ENCODE results near the gene TAGLN3.

The TAGLN3 gene

DNA sequence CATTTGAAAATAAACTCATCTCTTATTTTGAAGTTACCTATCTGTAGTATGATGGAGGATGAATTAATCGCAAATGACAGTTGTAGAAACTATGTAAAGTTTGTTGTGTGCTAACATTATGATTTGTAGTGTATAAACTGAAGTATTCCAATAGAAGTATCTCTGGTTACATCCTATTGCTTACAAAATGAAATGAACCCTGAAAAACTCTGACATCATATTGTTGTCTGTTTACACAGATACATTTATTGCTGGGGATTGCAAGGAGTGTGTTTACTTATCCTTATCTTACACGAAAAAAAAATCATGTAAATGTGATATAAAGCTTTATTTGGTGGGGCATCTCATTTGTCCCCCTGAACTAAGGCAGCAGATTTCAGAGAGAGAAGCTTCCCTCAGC is 22.5 kb upstream of the TAGLN3 start:
- DNase-seq = no peak

DNA sequence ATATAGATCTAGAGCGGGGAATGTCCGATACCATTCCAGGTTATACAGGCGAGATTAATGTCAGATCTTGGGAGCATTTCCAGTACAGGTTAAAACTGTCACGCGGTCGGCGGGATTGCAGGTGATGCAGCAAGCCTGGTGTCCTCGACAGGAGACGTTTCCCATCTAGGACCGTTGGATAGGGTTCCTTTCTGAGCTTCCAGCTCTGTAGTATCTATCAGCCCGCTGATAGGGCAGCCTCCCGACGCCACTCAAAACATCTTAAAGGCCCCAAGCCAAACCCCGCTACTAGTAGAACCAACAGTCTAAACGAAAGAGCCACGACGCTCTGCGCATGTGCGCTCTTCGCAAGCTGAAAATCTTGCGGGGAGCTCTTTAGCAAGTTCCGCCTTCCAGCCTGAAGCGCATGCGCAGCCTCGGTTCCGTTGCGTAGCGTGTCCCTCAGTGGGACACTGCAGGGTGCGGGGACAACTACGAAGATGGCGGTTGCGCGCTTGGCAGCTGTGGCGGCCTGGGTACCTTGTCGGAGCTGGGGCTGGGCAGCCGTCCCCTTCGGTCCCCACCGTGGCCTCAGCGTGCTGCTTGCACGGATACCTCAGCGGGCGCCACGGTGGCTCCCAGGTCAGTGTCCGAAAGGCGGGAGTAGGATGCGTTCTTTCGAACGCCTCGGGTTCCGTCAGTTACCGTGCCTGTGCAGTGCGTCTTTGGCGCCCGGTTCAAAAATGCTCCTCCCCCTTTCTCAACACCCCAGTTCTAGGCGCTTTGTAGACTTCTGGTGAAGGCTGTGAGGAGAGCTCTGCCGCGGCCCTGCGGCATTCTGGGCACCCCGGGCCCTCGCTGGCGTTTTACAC is 19.9 kb upstream of the TAGLN3 start, which contains the start of gene ABHD10:
TSS of gene ABHD10 (plus strand) at position 444 of the 851 bp plus-strand sequence. CDS start at position 480, 36 bp downstream.
- DNase-seq = peak; percentile 95

DNA sequence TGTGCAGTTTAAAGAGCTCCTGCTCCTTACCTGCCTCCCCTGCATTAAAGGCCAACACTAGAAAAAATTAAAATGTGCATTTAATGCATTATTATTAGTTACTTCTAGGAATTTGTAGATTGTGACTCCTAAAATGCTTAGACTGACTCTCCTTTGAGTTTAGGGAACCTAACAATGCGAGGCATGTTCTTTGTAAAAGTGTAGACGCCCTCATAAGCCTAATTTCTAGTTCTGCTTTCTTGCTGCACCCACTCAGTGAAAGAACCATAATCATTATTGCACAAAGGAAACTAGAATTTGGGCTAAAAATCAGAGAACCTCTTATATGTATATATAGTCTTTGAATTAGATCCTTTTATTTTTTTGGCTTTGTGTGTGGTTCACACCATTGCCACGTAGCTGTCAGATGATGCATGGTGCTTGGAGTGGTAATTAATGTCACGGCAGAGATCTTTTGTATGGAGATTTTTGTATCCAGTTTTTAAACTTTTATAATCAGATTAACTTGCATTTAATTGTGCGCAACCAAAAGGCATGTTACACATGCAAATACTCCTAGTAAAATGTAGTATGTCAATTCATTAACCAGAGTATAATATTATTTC is 19.2 kb upstream of the TAGLN3 start:
- DNase-seq = no peak

DNA sequence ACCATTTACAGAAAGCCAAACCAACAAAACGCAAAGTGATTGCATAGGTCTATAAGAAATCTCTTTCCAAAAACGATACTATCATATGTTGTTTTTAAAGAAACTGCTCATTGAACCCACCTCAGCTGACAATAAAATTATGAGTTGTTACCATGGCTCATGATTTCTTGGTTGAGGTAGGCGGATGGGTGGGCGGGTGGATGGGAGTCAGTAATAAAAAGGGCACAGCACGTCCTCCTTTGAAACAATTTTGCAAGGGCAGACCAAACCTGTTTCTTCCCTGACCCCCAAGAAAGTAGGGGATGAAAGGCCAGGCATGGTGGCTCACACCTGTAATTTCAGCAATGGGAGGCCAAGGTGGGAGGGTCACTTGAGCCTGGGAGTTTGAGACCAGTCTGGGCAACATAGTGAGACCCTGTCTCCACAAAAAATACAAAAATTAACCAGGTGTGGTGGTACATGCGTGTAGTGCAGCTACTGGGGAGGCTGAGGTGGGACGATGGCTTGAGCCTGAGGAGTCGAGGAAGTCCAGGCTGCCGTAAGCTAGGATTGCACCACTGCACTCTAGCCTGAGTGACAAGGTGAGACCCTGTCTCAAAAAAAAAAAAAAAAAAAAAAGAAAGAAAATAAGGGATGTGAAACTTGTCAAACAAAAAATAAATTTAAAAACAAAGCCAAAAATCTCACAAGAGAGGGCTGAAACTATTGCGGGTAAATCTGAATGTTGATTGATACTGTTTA is 17.8 kb upstream of the TAGLN3 start:
- no peak for DNase-seq

GRCh38 chr3:111981457-111981763 is 17.3 kb upstream of the TAGLN3 start:
- DNase-seq = no peak

DNA sequence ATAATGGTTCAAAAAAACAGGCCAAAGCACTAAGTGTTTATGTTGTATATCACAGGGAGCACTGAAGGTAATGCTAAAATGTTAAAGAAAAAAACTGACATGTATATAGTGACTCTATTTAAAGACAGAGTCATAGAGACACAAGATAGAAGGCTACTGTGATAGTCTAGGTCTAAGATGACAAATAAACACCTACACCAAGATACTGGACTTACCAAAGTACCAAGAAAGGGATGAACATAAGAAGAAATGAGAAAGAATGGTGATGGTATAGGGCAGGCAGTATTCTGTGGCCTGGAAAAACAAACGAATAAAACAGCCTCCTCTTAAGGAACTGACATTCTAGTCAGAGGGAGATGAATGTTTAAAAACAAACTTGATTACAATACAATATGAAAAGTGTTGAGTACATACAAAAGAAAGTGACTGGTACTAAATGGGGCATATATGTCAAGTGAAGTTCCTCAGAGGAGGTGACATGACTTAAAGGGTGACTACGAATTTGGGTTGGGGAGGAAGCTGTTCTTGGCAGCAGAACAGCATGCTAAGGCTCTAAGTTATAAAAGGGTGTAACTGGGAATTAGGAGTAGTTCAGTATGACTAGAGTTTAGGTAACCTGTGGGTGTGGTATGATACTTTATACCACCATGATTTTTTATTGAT is 14.0 kb upstream of the TAGLN3 start:
- no peak for DNase-seq

- no peak for DNase-seq
These were observed 11.9 kb upstream of the TAGLN3 start for GRCh38 chr3:111986800-111987199.

GRCh38 chr3:111989061-111989678 is 9.6 kb upstream of the TAGLN3 start:
- DNase-seq = no peak

DNA sequence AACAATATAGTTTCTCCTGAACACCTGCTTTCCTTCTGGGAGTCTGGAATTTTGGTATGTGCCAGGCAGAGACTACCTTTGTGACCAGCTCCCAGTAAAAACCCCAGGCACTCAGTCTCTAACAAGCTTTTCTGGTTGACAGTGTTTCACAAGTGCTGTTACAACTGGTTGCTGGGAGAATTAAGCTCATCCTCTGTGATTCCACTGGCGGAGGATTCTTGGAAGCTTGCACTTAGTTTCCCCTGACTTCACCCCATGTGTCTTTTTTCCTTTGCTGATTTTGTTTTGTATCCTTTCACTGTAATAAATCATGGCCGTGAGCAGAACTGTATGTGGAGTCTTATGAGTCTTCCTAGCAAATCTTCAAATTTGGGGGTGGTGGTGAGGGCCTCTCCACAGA is 5.7 kb upstream of the TAGLN3 start:
- no peak for DNase-seq

DNA sequence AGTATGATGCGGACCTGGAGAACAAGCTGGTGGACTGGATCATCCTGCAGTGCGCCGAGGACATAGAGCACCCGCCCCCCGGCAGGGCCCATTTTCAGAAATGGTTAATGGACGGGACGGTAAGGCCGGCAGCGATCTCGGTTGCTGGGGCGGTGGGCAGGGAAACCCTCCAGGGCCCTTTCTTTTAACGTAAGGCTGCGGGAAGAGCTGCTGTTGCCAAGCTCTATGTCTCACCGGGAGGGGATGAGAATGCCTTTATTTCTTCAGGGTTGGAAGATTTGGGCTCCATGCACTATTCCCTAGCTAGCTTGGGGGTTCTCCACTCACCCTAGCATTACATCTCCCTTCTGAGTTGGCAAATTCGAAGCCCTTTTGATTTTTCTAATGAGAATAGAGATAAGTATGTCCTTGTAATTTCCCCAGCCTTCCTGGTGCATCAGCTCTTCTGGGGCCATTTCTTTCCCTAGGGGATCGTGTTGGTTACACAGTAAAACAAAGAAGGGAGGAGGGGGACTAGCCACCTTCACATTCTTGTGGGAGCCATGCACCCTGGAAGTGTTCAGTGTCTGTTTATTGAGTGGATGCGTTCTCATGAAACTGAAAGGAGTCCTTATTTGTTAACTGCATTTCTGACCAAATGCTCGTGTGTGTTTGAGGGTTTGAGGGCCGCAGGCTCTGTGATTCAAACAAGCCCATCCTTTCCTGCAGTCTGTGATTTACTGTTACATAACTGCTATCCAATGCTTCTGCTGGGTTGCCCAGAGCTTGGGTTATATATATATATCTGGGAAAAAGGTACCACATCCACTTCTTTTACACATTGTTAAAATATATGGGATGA is 982 bp downstream of the TAGLN3 start:
- no peak for DNase-seq

- no peak for DNase-seq
These were observed 1.6 kb downstream of the TAGLN3 start for GRCh38 chr3:112000367-112000771.

- no peak for DNase-seq
These were observed 2.2 kb downstream of the TAGLN3 start for GRCh38 chr3:112000966-112001365.

- DNase-seq = no peak
These were observed 2.8 kb downstream of the TAGLN3 start for GRCh38 chr3:112001526-112001925.

GRCh38 chr3:112002096-112002971 is 3.6 kb downstream of the TAGLN3 start:
- no peak for DNase-seq

GRCh38 chr3:112003321-112004080 is 4.8 kb downstream of the TAGLN3 start:
- no peak for DNase-seq

GRCh38 chr3:112004187-112004586 is 5.5 kb downstream of the TAGLN3 start:
- DNase-seq = no peak

DNA sequence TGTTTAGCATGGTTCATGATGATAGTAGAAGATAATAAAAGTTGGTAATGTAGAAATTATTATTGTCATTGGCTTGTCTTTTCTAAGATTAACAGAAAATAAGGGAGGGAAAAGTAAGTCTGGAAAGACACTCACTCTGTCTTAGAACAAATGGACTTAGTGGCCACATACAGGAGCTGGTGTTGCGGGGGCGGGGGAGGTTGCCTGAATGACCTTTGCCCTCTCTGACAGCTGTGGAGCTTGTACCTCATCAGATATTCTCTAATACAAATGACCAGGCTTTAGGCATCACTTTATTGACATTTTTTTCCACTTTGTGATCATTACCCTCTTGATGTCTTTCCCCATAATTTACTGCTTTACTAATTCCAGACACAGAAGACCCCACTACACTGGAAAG is 5.9 kb downstream of the TAGLN3 start:
- DNase-seq = no peak

DNA sequence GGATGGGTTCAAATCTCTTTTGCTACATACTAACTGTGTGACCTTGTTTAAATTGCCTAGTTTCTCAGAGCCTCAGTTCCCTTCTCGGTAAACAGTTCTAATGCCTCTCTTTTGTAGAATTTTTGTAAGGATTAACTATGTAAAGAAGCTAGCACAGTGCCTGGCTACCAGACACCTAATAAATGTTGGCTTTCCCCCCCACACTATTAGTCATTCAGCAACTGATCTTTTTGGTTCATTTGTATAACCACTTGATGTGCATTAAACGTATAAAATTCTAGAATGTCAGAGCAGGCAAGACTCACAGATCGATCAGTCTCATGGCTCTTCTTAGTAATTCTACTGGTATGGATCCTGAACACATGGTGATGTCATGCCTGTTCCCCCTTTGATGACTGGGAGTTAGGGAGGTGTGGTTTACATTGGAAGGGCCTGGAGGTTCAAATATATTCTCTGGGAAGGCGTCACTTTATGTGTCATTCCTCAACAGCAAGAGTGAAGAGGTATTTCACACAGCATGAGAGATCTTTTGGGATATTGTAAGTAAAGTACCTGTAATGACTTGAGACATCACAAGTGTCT is 6.5 kb downstream of the TAGLN3 start:
- DNase-seq = no peak

DNA sequence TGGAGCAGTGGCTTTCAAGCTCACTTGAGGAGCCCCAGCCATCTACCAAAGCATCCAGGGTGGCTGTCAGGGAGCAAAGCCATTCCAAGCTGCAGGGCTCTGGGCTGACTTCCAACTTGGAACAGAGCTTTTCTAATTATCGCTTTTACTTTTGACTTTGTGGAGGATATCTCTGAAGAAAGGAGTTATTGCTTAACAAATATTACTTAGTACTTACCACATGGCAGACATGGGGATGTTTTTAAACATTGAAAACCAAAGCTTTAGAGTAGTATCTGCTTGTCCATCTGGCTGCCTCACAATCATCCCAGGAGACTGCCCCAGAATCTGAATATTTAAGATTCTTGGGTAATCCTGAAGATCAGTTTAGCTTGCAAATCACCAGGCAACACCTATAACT is 8.9 kb downstream of the TAGLN3 start:
- DNase-seq = no peak

Measured in right kidney (tissue), 1 donor.